D721Med (cell line): Measurements from ENCODE around the gene GRAP.
"Not testable (repeated sequence)": the region's sequence is repeated elsewhere in the genome, so short reads cannot be mapped to it uniquely, and the experiment has no call there.

ENCODE experiments used
- DNase-seq: peaks from one replicate; pipeline ENCODE4 v3.0.0; 2011; ENCODE audit warnings: low spot score; ENCODE audit not compliant: insufficient read length
- FAIRE-seq: peaks from 2 replicates; lab custom pipeline; 2011; peaks lifted over from hg19 to GRCh38; lab: Jason Lieb, UNC
- TF ChIP-seq, protein P1 (sequence below): IDR thresholded peaks from 2 replicates; pipeline ENCODE4 v1.5.1; 2012; ENCODE audit warnings: mild to moderate bottlenecking, control low read depth; ENCODE audit not compliant: insufficient read depth; ENCODE audit errors: missing control alignments

GRAP gene

DNA sequence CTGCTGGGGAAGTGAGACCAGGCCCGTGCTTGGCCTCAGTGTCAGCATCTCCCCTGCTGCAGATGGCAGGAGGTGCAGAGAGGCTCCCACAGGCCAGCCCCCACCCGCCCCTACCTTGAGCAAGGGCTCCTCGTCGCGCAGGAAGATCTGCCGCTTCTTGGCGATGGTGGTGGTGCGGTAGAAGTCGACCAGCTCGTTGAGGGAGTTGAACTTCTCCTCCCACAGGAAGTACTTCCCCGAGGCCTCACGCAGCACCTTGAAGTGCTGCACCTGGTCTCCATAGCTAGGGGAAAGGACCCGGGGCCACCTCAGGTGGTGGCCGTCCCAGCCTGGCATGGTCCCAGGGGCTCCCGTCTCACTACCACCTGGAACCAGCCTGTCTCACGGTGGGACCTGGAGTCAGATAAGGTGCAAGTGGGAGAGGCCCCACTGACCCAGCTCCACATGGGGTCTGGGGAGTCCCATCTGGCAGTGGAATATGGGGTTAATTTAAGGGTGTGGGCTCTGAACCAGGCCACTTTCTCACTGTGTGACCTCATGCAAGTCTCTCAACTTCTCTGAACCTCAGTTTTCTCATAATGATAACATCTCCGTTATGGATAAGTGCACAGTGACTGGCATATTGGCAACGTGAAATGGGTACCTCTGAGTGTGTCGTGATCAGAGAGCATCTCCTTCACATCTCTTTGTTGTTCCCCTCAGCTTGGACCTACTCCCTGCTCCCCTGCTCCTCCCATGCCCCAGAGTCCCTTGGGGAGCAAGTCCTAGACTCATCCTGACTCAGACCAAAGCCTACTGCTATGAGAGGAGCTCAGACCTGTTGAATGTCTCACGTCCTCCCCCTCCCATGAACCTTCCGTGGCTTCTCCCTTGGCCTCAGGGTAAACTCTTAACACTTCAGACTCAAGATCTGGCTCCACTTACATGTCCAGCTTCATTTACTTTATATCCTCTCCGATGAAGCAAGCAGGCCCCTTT lies 22.4 kb downstream of the GRAP start:
- no peak for DNase-seq
- TF ChIP-seq, protein P1, sequence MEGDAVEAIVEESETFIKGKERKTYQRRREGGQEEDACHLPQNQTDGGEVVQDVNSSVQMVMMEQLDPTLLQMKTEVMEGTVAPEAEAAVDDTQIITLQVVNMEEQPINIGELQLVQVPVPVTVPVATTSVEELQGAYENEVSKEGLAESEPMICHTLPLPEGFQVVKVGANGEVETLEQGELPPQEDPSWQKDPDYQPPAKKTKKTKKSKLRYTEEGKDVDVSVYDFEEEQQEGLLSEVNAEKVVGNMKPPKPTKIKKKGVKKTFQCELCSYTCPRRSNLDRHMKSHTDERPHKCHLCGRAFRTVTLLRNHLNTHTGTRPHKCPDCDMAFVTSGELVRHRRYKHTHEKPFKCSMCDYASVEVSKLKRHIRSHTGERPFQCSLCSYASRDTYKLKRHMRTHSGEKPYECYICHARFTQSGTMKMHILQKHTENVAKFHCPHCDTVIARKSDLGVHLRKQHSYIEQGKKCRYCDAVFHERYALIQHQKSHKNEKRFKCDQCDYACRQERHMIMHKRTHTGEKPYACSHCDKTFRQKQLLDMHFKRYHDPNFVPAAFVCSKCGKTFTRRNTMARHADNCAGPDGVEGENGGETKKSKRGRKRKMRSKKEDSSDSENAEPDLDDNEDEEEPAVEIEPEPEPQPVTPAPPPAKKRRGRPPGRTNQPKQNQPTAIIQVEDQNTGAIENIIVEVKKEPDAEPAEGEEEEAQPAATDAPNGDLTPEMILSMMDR, result no peak
- no peak for FAIRE-seq

DNA sequence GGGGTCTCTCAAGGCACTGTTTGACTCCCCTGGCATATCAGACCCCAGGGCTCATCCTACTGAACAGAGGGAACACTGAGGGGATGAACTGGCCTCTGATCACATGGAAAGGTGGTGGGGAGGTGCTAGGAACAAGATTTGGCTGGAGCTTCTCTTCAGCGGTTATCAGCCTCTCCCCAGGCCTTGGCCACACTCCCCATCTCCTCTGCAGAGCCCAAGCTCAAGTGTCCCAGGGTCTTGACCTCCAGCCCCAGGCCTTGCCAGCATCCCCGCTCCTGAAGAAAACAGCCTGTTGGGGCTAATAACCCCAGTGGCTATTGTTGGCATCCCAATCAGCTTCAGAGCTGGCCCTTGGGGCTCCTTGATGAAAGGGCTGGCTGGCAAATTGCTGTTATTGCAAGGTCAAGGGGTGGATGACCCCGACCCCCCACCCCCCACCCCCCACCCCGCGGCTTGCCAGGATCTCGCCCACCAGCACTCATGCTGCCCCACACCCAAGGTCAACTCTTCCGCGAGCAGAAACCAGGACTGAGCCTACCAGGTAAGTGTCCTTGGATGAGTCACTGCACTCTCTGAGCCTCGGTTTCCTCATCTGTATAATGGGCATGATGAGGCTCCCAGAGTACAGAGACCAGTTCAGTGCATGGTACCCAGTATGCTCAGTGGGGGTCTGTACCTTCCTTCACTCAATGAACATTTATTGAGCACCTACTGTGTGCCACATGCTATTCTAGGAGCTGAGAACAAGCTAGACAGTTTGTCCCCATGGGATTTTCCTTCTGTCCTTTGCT lies 23.4 kb downstream of the GRAP start:
- no peak for DNase-seq
- FAIRE-seq, result no peak
- TF ChIP-seq, protein P1, result no peak

DNA sequence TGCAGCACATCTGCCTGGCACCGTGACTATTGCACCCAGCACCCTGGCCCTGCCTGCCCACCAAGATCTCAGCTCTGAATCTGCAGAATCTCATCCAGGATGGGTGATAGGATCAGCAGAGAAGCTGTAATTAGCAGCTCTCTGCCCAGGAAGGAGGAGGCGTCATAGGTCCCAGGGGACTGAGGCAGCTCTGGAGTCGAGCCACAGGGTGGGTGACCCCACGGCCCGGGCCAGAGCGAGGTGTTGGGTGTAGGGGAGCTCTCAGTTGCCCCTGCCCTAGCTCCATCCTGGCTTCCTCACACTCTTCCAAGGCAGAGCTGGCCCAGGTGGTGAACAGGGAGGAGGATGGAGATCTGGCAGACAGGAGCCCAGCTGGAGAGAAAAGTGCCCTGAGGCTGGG lies 24.0 kb downstream of the GRAP start:
- FAIRE-seq, result no peak
- DNase-seq, result no peak
- TF ChIP-seq, protein P1, result no peak

DNA sequence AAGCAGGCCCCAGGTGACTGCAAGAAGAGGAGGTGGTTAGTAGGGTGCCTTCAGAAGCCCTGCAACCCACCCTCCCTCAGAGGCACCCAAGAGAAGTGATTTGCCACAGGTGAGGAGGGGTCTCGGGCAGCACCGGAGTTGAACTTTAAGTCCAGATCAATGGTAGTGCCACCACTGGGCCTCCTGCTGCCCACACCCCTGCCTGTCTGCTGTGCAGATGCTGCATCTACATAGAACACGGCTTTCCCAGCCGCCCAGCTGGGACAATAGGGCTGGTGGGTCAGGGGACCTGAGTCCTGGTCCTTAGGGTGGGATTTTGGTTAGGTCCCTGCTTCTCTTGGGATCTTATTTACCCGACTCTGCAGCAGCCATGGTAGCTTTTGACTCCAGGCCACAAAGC lies 24.6 kb downstream of the GRAP start:
- DNase-seq, result no peak
- FAIRE-seq, result no peak
- TF ChIP-seq, protein P1, result no peak

DNA sequence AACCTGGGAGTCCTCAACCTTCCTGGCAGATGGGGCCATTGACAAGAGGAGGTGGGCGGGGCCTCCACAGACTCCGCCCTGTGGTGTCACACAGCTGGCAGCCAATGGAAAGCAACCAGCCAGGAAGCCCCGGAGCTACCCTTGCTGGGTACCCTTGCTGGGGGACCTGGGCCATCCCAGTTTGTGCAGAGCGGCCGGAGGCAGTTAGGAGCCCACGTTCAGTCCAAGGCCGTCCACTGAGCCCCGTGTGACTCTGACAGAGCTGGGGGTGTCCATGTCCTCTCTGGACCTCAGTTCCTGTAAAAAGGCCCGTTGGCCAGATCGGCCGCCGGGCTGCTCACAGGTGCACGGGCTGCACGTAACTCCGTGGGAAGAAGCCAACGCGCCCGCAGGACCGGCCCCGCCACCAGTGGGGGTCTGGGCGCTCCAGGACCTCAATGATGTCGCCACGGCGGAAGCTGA lies 25.1 kb downstream of the GRAP start:
- no peak for FAIRE-seq
- no peak for DNase-seq
- TF ChIP-seq, protein P1, result no peak

DNA sequence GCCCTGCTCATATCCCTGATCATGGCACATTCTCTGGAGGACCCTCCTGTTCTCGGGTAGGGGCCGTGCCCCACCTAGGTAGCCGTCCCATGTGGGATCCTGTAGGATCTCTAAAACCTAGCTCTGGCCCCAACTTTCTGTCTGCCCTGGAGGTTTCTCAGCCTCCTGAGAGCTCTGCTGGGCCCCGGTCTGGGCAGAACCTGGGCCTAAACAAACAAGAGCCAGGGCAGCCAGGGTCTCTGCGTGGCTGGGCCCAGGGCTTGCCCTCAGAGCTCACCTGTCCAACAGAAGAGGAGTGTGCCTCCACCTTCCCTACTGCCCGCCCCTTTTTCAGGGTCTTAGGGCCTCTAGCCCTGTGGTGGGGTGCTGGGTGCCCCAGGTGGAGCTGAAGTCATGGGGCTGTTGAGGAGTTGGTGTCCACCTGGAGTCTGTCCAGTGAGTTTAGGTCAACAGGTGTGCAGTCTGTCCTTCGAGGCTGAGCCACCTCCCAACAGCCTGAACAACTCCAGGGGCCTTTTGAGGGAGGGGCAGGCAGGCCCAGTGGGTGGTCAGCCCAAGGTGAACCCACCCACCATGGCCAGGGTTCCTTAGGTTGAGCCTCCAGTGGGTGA lies 25.6 kb downstream of the GRAP start:
- not testable (repeated sequence) for FAIRE-seq, DNase-seq

DNA sequence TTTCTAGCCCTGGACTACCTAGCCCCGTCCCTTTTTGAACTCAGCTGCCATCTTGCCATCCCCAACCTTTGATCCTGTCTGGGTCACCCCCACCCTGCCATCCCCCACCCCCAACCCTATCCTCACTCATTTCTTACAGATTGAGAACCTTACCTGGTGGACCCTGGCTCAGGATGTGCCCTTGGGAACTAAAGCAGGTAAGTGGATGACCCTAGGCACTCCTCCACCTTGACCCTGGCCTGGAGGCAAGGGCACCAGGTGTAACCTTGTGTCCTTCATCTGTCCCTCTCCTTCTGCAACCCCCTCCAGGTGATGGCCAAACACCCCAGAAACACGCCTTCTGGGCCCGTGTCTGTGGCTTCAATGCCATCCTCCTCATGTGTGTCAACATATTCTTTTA lies 26.7 kb downstream of the GRAP start:
- no peak for DNase-seq
- FAIRE-seq, result no peak
- TF ChIP-seq, protein P1, result no peak
